Epithelial cell of proximal tubule (primary cell): Measurements from ENCODE around the gene HOXD9. TPM values are rescaled to one million over a fixed set of nuclear protein-coding genes. Genes with fewer than 3 reads are reported as not detected.

Experiments used
- total RNA-seq: library from RNA; depleted of rRNA; stranded (reverse); fragments of >200 nt; gene quantifications from 2 replicates; pipeline ENCODE4 v1.2.3, GENCODE V29; 2015

The HOXD9 gene
- total RNA-seq, 1 donor from 2014 or later = 11.5 TPM

Other genes starting within 250 kb of the HOXD9 start
- 21.0 and 22.5 TPM in 2 replicates for gene LNPK, start 120.5 kb upstream of the HOXD9 start, total RNA-seq
- gene EVX2, start 38.8 kb upstream of the HOXD9 start, total RNA-seq = not detected in 2 replicates
- not detected in 2 replicates for gene HOXD13, start 30.0 kb upstream of the HOXD9 start, total RNA-seq
- not detected in 2 replicates for gene HOXD12, start 22.9 kb upstream of the HOXD9 start, total RNA-seq
- gene HOXD11, start 15.4 kb upstream of the HOXD9 start, total RNA-seq = 17.5 and 25.1 TPM in 2 replicates
- 14.3 and 18.8 TPM in 2 replicates for gene HOXD10, start 5.9 kb upstream of the HOXD9 start, total RNA-seq
- gene HOXD8, start 7.0 kb downstream of the HOXD9 start, total RNA-seq = 18.0 and 26.5 TPM in 2 replicates
- gene HOXD4, start 28.8 kb downstream of the HOXD9 start, total RNA-seq = 26.0 and 28.0 TPM in 2 replicates
- 8.2 and 9.4 TPM in 2 replicates for gene HOXD3, start 34.6 kb downstream of the HOXD9 start, total RNA-seq
- gene HOXD1, start 65.9 kb downstream of the HOXD9 start, total RNA-seq = 9.3 and 10.2 TPM in 2 replicates
- gene MTX2, start 146.7 kb downstream of the HOXD9 start, total RNA-seq = 52.2 and 61.1 TPM in 2 replicates